ENCODE measurements around the gene MYOZ3. TPM values are rescaled to one million over a fixed set of nuclear protein-coding genes. Genes with fewer than 3 reads are reported as not detected.

The MYOZ3 gene
- total and polyA plus RNA-seq, 12 donors, result 0.91 to 12.2 (median 5.6) TPM

DNA sequence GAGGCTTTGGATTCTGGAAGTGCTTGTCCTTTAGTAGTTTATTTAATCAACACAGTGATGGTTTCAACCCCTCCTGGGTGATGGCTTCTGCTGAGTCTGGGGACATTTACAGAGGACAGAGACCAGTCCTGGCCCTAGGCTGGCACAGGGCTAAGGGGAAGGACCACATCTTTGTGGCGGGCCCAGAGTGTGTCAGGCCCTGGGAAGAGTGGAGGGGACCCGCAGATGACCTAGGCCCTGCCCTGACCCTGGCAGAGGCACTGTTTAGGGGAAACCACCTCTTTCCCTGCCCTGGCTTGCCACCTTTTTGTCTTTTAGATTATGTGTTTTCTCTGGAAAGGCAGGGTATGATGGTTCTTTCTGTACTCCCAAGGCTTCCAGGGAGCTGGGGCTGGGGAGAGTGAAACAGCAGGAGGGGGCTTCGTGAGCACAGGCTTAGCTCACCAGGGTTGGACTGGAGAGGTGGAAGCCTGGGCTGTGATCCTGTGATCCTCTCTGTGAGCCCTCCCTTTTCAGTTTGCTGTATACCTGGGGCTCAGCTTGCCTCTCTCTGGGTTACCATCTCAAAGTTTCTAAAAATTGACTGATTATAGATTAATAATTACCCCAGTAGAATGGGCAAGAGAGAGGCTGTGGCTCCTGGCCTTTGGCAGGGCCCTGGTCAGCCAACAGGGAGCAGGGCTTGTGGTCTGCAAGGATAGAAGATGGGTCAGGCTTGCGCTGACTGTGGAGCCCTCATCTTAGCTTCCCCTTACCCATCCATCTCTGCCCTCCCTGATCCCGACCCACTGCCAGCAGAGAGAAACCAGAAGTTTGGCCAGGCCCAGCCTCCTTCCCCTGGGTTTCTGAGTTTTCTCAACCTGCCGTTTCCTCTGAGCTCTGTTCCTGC, 22.3 kb upstream of the MYOZ3 start:
- no peak overlapping the region for H3K4me3 ChIP-seq

DNA sequence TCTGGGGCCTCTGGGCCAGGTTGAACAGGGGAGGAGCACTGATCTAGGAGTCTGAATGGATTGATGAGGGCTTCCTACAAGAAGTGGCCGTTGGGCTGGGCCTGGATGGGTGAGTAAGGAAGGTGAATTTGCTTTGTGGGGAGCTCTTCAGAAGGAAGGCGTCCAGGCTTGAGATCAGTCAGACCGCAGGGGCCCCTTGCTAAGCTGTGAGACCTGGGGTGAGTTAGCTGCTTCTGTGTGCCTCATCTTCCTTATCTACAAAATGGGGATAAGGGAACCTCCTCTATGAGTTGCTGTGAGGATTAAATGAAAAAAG, 21.7 kb upstream of the MYOZ3 start:
- TF ChIP-seq CTCF (IDR thresholded peaks at IDR 0.05), result no peak
- Histone ChIP-seq H3K9me3 (no peaks in the 10 kb centered on the region), H3K4me3 (no peak overlapping the region), H3K27ac (peak overlapping the region in 9 of 10 donors; percentile 93 to 100 (median 97)), H3K36me3 (peaks cover 0 to 25% (median 4%) of the 10 kb centered on the region in 9 donors), H3K4me1 (peaks cover 43 to 97% (median 90%) of the 10 kb centered on the region in 9 donors), H3K27me3 (no peaks in the 10 kb centered on the region)
- intact Hi-C loops (cut with DNase I), result no loop called here
- WGBS, 2 donors, result 78 to 80% methylated on average over 3 of the region's 3 CpGs
- DNase-seq (no peak), ATAC-seq (no peak)

More for the DNA sequence above, 22.3 kb upstream of the MYOZ3 start:
- Histone ChIP-seq H3K27ac (peak overlapping the region in 9 of 10 donors; percentile 93 to 100 (median 97)), H3K4me1 (peaks cover 40 to 97% (median 84%) of the 10 kb centered on the region in 9 donors), H3K9me3 (no peaks in the 10 kb centered on the region), H3K27me3 (no peaks in the 10 kb centered on the region), H3K36me3 (peaks cover 0 to 30% (median 7%) of the 10 kb centered on the region in 9 donors)
- WGBS, 2 donors, result 70 to 73% methylated on average over 6 of the region's 6 CpGs
- ATAC-seq (no peak), DNase-seq (no peak)
- TF ChIP-seq CTCF (IDR thresholded peaks at IDR 0.05), result no peak
- intact Hi-C loops (cut with DNase I), result no loop called here

- H3K27ac ChIP-seq, result peak overlapping the region in 9 of 10 donors; percentile 93 to 100 (median 97)
- H3K4me3 ChIP-seq, result peak overlapping the region in 7 of 10 donors; percentile 45 to 63 (median 57)
- WGBS, 2 donors, result 50 to 61% methylated on average over 5 of the region's 5 CpGs
- ATAC-seq, result no peak
- intact Hi-C loops (cut with DNase I), result loop anchor here in 5 of 10 donors (2.0 to 5.0 kb wide), 3 partner anchors 15 to 47 kb away; no protein-coding TSS in a partner anchor
- no peaks in the 10 kb centered on the region for H3K27me3 ChIP-seq
- peaks cover 0 to 23% (median 4%) of the 10 kb centered on the region in 9 donors for H3K36me3 ChIP-seq
- no peak for TF ChIP-seq CTCF (IDR thresholded peaks at IDR 0.05)
- no peaks in the 10 kb centered on the region for H3K9me3 ChIP-seq
- DNase-seq, result no peak
- H3K4me1 ChIP-seq, result peaks cover 46 to 100% (median 94%) of the 10 kb centered on the region in 9 donors
Measured at GRCh38 chr5:150639751-150640150, 21.3 kb upstream of the MYOZ3 start.

DNA sequence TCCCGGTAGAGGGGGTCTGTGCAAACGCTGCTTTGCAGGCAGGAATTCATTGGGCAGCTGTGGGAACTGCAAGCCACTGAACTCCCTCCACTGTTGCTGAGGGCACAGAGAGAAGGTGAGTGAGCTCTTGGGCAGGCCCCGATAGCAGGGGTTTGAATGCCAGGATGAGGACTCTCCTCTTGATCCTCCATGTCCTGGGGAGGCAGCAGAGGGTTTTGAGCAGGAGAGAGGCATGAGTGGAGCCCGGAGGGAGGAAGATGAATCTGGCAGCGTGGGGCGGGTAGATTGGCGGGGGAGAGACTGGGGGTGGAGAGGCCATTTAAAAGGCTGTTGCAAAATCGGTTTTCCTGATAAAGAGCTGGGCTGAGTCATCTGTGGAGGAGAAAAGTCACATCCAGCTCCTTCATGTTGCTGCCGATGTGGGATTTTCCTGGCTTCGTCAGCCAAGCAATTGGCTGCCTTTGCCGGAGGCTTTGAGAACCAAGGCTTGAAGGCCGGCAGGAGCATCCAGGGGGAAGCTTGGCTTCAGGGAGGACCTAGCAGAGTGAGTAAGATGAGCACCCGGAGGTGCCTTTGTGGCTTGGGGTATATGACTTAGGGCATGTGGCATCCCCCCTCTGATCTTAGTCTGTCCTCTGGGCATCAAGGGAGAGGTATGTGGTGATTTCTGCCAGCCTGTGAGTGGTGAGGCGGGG, 20.6 kb upstream of the MYOZ3 start, which contains the start of gene SYNPO:
SYNPO (plus strand) TSS at position 350 of the 695 bp plus-strand sequence. CDS start 7,616 bp downstream, outside the sequence.
- 12 to 14% methylated on average over 14 of the region's 14 CpGs for WGBS, 2 donors
- intact Hi-C loops (cut with DNase I), result loop anchor here in 5 of 10 donors (2.0 to 5.0 kb wide), 3 partner anchors 16 to 48 kb away; no protein-coding TSS in a partner anchor
- ATAC-seq, result peak; percentile 42 to 72 (median 58)

More for the DNA sequence above, 20.6 kb upstream of the MYOZ3 start, which contains the start of gene SYNPO:
- DNase-seq, result peak; percentile 74 to 84
- H3K27ac ChIP-seq, result peak within 1 kb of the TSS; percentile 91 to 100 (median 96)
- no peaks in the 10 kb centered on the region for H3K9me3 ChIP-seq
- H3K4me1 ChIP-seq, result peaks cover 53 to 100% (median 95%) of the 10 kb centered on the region in 9 donors
- no peaks in the 10 kb centered on the region for H3K27me3 ChIP-seq
- peaks cover 0 to 18% (median 0%) of the 10 kb centered on the region in 9 donors for H3K36me3 ChIP-seq
- peak within 1 kb of the TSS; percentile 26 to 63 (median 52) for H3K4me3 ChIP-seq
- TF ChIP-seq CTCF (IDR thresholded peaks at IDR 0.05), result no peak
